ENCODE measurements around the gene MARCHF10.

- no peak for TF ChIP-seq CTCF (IDR thresholded peaks at IDR 0.05; ENCODE audit: low read depth, low read length)
- TF ChIP-seq EZH2phosphoT487 (IDR thresholded peaks at IDR 0.05; ENCODE audit: low read depth) = no peak
Observed at GRCh38 chr17:62672957-62673356, 135.2 kb downstream of the MARCHF10 start.

Measured in OCI-LY3 (cell line).